Keratinocyte (primary cell): ENCODE measurements around the gene TXNRD2.

Experiments
- CTCF ChIP-seq, 3 experiments: IDR thresholded peaks in 1 of 3; conservative IDR thresholded peaks in 1 of 3; optimal IDR thresholded peaks in 1 of 3; 2 replicates in 2 of 3; 3 replicates in 1 of 3; pipeline versions ENCODE3 to v1.5.1; 2011; ENCODE audit warnings: low read length in 3 of 3, mild to moderate bottlenecking in 3 of 3, moderate library complexity in 2 of 3, control low read depth in 1 of 3, inconsistent platforms in 1 of 3; ENCODE audit not compliant: insufficient read depth in 2 of 3; ENCODE audit errors: extremely low read depth in 1 of 3
- EZH2 ChIP-seq: IDR thresholded peaks from one replicate; pipeline ENCODE4 v1.6.1; 2012; ENCODE audit warnings: inconsistent platforms, mild to moderate bottlenecking, low read length, moderate library complexity

GRCh38 chr22:19966908-19967750 is 25.5 kb upstream of the TXNRD2 start:
- TF ChIP-seq CTCF (optimal IDR thresholded peaks at IDR 0.05 in 1 of 3, IDR thresholded peaks at IDR 0.05 in 1 of 3, conservative IDR thresholded peaks at IDR 0.05 in 1 of 3; ENCODE audit: extremely low read depth in 1 of 3, insufficient read depth in 2 of 3, low read length in 3 of 3): no peak
- no peak for TF ChIP-seq EZH2
